Stomach (tissue), 4 donors: ENCODE results near the gene PCDHGA6.

ENCODE experiments used
- EP300 ChIP-seq: sonication (generic); formaldehyde crosslinking; IDR thresholded peaks from one replicate; pipeline ENCODE4 v1.6.1; 2017; ENCODE audit warnings: antibody characterized with exemption
- POLR2A ChIP-seq, 4 donors: fragments of 450-650 bp; IDR thresholded peaks; one replicate each; pipeline ENCODE4 v1.6.1; 2016; ENCODE audit warnings: antibody characterized with exemption in 4 of 4, control low read depth in 2 of 4, mild to moderate bottlenecking in 1 of 4, moderate library complexity in 1 of 4
- TF ChIP-seq, protein P1 (sequence below), 7 experiments: fragments of 450-650 bp in 4 of 7; fragments of 200-600 bp in 3 of 7; sonication (generic) in 3 of 7; IDR thresholded peaks; one replicate each; pipeline ENCODE4 v1.5.1; 2016 to 2019; ENCODE audit warnings: antibody characterized with exemption in 7 of 7, control low read depth in 2 of 7, mild to moderate bottlenecking in 1 of 7

DNA sequence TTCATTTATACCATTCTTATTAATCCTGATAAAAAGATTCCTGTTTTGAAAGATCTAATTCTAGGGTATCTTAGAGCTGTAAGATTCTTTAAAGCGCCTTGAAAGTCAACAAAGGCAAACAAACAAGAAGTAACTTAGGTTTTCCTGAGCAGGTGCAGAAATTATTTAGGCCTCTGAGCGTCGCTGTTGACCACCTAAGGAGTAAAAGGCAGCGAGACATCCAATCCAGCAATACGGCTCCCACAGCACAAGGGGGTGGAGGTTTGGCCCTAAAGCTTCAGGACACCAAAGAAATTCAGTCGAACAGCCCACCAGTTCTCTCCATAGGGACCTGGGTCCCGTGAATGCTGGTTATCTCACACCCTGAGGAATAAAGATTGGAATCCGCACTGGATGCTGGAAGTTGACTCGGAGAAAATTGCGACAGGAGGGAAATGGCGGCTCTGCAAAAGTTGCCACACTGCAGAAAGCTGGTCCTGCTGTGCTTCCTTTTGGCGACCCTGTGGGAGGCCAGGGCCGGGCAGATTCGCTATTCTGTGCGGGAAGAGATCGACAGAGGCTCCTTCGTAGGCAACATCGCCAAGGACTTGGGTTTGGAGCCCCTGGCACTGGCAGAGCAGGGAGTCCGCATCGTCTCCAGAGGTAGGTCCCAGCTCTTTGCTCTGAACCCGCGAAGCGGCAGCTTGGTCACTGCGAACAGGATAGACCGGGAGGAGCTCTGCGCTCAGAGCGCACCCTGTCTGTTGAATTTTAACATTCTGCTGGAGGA lies 35.0 kb upstream of the PCDHGA6 start, which contains the start of gene PCDHGA2:
- TF ChIP-seq, protein P1, sequence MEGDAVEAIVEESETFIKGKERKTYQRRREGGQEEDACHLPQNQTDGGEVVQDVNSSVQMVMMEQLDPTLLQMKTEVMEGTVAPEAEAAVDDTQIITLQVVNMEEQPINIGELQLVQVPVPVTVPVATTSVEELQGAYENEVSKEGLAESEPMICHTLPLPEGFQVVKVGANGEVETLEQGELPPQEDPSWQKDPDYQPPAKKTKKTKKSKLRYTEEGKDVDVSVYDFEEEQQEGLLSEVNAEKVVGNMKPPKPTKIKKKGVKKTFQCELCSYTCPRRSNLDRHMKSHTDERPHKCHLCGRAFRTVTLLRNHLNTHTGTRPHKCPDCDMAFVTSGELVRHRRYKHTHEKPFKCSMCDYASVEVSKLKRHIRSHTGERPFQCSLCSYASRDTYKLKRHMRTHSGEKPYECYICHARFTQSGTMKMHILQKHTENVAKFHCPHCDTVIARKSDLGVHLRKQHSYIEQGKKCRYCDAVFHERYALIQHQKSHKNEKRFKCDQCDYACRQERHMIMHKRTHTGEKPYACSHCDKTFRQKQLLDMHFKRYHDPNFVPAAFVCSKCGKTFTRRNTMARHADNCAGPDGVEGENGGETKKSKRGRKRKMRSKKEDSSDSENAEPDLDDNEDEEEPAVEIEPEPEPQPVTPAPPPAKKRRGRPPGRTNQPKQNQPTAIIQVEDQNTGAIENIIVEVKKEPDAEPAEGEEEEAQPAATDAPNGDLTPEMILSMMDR (IDR thresholded peaks at IDR 0.05): no peak
- TF ChIP-seq POLR2A (IDR thresholded peaks at IDR 0.05) (no peak), EP300 (no peak)
